Adrenal gland (tissue), 12 donors: ENCODE data around the gene CAMKMT. TPM values are rescaled to one million over a fixed set of nuclear protein-coding genes. Genes with fewer than 3 reads are reported as not detected.

Experiments used
- DNase-seq, 7 donors: peaks; one replicate each; pipeline ENCODE4 v3.0.0-alpha.2; 2019 to 2020
- H3K27ac ChIP-seq, 5 donors: fragments of 200-600 bp; sonication (generic) in 4 of 5; 1 replicate in 3 of 5; 2 replicates in 2 of 5; pipeline versions ENCODE4 v1.5.1 to v1.8.0; 2016 to 2020; ENCODE audit warnings: mild to moderate bottlenecking in 1 of 5
- H3K27me3 ChIP-seq: fragments of 200-600 bp; 2 replicates; pipeline ENCODE4 v1.8.0; 2021
- H3K36me3 ChIP-seq, 2 donors: fragments of 200-600 bp; replicated peaks in 1 of 2; 1 replicate in 1 of 2; 2 replicates in 1 of 2; pipeline versions ENCODE4 v1.5.1 to v1.8.0; 2018 to 2022
- H3K4me1 ChIP-seq, 2 donors: fragments of 200-600 bp; replicated peaks in 1 of 2; 1 replicate in 1 of 2; 2 replicates in 1 of 2; pipeline versions ENCODE4 v1.5.1 to v1.8.0; 2018 to 2021
- H3K4me3 ChIP-seq, 4 donors: fragments of 200-600 bp; sonication (generic) in 3 of 4; one replicate each; pipeline ENCODE4 v1.5.1; 2016 to 2018
- H3K9me3 ChIP-seq, 3 donors: fragments of 200-600 bp; sonication (generic) in 1 of 3; replicated peaks in 1 of 3; 1 replicate in 2 of 3; 2 replicates in 1 of 3; pipeline versions ENCODE4 v1.5.1 to v1.8.0; 2016 to 2021
- POLR2A ChIP-seq, 2 donors: fragments of 450-650 bp; IDR thresholded peaks; one replicate each; pipeline ENCODE4 v1.6.1; 2017; ENCODE audit warnings: antibody characterized with exemption in 2 of 2, mild to moderate bottlenecking in 2 of 2, moderate library complexity in 1 of 2
- WGBS, 4 donors: extraction: QIAGEN DNeasy Blood & Tissue Kit in 2 of 4; methylation state at CpG; one replicate each; pipeline versions ENCODE4 v1.1.5 to v1.1.7; 2013 to 2017; 5-methylcytosine and 5-hydroxymethylcytosine counted together
- intact Hi-C, 2 donors: fragments of 100-400 bp; cut with DNase I; formaldehyde crosslinking; loops; one replicate each; pipeline versions ENCODE4 v1.14.1 to v1.15.0; 2022 to 2023
- polyA plus RNA-seq, 3 donors: library from polyadenylated mRNA; stranded (reverse); fragments of 200-250 nt in 2 of 3; fragments of 350-450 nt in 1 of 3; fragmentation: Illumina TruSeq in 1 of 3; extraction: RNeasy Lipid Tissue Mini Kit (QIAGEN cat#74804) in 1 of 3; gene quantifications; one replicate each; pipeline ENCODE4 v1.2.3, GENCODE V29; 2013 to 2014
- total RNA-seq, 9 donors: library from RNA; depleted of rRNA in 4 of 9; stranded (reverse); fragments of >200 nt in 4 of 9; fragments of 120-200 nt in 1 of 9; fragmentation: NEBNext Ultra II Directional in 1 of 9; extraction: Animal tissue kit (Norgen Biotek cat#: 25700) in 1 of 9; gene quantifications; one replicate each; pipeline versions ENCODE4 v1.1.0 to v1.2.4, GENCODE V29; 2013 to 2023
- TF ChIP-seq, protein P1 (sequence below), 6 experiments: fragments of 450-650 bp in 4 of 6; fragments of 200-600 bp in 2 of 6; sonication (generic) in 1 of 6; IDR thresholded peaks; 1 replicate in 5 of 6; 2 replicates in 1 of 6; pipeline versions ENCODE4 v1.5.1 to v1.8.0; 2016 to 2021; ENCODE audit warnings: antibody characterized with exemption in 6 of 6, mild to moderate bottlenecking in 2 of 6, moderate library complexity in 1 of 6
- donor health status: healthy with polysubstance abuse.
- donor health status: Bipolar disorder and iron deficiency.
- donor health status: DM: yes; HTN: yes; CAD: no.
- donor health status: DM: no; HTN: no; CAD: no.
- donor health status: DM: no; HTN: no; CAD: no.
- donor health status: DM: yes; HTN: yes; CAD: no.

CAMKMT gene
- total and polyA plus RNA-seq, 12 donors: 2.6 to 14.0 (median 8.6) TPM

DNA sequence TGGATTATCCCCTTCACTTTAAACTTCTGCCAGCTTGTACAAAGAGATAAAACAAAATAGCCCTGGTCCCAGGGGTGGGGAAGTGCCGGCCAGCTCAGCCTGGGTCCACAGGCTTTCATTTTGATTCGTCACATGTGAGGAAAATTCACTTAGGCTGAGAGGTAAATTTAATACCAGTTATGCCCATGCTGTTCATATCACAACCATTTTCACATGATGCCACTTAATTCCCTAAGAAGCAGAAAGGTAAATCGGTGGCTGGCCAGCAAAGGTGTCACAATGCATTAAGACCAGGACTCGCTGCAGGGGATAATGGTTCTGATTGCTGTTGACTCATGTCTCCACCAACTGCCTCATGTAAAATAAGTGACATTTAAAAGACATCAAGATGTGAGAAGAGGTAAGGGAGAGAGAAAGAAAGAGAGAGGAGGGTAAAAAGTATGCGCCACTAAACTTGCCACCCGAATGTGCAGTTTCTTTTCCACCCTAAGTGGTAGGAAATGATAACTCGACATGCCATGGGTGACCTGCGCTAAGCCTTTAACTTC lies 318.8 kb downstream of the CAMKMT start:
- H3K9me3 ChIP-seq: no peaks in the 10 kb centered on the region
- intact Hi-C loops: no loop called here
- 81 to 83% (median 81%) methylated on average over 8 of the region's 8 CpGs for WGBS, 4 donors
- no peak overlapping the region for H3K4me3 ChIP-seq
- DNase-seq: no peak
- no peaks in the 10 kb centered on the region for H3K4me1 ChIP-seq
- no peaks in the 10 kb centered on the region for H3K36me3 ChIP-seq
- no peak overlapping the region for H3K27ac ChIP-seq
- H3K27me3 ChIP-seq: no peaks in the 10 kb centered on the region
- TF ChIP-seq, protein P1, sequence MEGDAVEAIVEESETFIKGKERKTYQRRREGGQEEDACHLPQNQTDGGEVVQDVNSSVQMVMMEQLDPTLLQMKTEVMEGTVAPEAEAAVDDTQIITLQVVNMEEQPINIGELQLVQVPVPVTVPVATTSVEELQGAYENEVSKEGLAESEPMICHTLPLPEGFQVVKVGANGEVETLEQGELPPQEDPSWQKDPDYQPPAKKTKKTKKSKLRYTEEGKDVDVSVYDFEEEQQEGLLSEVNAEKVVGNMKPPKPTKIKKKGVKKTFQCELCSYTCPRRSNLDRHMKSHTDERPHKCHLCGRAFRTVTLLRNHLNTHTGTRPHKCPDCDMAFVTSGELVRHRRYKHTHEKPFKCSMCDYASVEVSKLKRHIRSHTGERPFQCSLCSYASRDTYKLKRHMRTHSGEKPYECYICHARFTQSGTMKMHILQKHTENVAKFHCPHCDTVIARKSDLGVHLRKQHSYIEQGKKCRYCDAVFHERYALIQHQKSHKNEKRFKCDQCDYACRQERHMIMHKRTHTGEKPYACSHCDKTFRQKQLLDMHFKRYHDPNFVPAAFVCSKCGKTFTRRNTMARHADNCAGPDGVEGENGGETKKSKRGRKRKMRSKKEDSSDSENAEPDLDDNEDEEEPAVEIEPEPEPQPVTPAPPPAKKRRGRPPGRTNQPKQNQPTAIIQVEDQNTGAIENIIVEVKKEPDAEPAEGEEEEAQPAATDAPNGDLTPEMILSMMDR (IDR thresholded peaks at IDR 0.05): no peak
- no peak for TF ChIP-seq POLR2A (IDR thresholded peaks at IDR 0.05)

DNA sequence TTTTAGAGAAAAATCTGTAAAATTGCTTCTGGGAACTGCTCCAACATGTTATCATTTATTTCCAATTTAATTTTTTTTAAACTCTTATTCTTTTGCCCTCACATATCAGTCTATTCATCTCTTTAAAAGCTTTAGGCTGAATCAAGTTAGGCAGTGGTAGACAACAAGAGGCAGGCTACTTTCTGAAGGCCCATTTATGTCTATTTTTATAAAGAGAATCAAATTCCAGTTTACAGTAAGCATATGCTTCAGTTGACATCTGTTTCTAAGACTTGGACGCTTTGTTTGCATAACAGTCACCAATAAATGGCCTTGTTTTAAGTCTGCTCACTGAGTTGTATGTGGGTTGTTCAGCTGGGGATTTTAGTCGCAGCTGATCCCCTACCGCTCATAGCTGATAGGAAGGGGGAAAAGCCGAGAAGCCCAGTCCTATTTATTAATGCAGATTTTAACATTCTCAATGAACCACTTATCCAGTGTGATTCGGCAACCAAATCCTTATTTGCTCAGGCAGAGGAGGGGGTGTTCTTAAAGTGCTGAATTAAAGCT lies 319.3 kb downstream of the CAMKMT start:
- 75 to 84% (median 80%) methylated on average over 5 of the region's 5 CpGs for WGBS, 4 donors

GRCh38 chr2:44682459-44682858 lies 320.7 kb downstream of the CAMKMT start:
- Histone ChIP-seq H3K9me3 (no peaks in the 10 kb centered on the region), H3K27me3 (no peaks in the 10 kb centered on the region), H3K4me3 (no peak overlapping the region), H3K36me3 (no peaks in the 10 kb centered on the region), H3K4me1 (no peaks in the 10 kb centered on the region), H3K27ac (no peak overlapping the region)
- WGBS, 4 donors: 92 to 95% (median 93%) methylated on average over 6 of the region's 6 CpGs
- intact Hi-C loops: no loop called here
- no peak for DNase-seq
- no peak for TF ChIP-seq POLR2A (IDR thresholded peaks at IDR 0.05)
- TF ChIP-seq, protein P1 (IDR thresholded peaks at IDR 0.05): no peak

More for the DNA sequence above, 319.3 kb downstream of the CAMKMT start:
- Histone ChIP-seq H3K27ac (no peak overlapping the region), H3K36me3 (no peaks in the 10 kb centered on the region), H3K27me3 (no peaks in the 10 kb centered on the region), H3K4me3 (no peak overlapping the region), H3K9me3 (no peaks in the 10 kb centered on the region), H3K4me1 (no peaks in the 10 kb centered on the region)
- intact Hi-C loops: no loop called here
- no peak for DNase-seq
- TF ChIP-seq, protein P1 (IDR thresholded peaks at IDR 0.05): no peak
- TF ChIP-seq POLR2A (IDR thresholded peaks at IDR 0.05): no peak

GRCh38 chr2:44684559-44684958 lies 322.8 kb downstream of the CAMKMT start:
- intact Hi-C loops: no loop called here
- Histone ChIP-seq H3K4me1 (no peaks in the 10 kb centered on the region), H3K4me3 (no peak overlapping the region), H3K36me3 (no peaks in the 10 kb centered on the region), H3K9me3 (no peaks in the 10 kb centered on the region), H3K27ac (no peak overlapping the region), H3K27me3 (no peaks in the 10 kb centered on the region)
- TF ChIP-seq, protein P1 (IDR thresholded peaks at IDR 0.05): no peak
- TF ChIP-seq POLR2A (IDR thresholded peaks at IDR 0.05): no peak
- no peak for DNase-seq
